ENCODE measurements around the gene SDHB. TPM values are rescaled to one million over a fixed set of nuclear protein-coding genes. Genes with fewer than 3 reads are reported as not detected.

The SDHB gene
- polyA plus RNA-seq, 3 donors, result 116 to 275 (median 241) TPM

- no peaks in the 10 kb centered on the region for H3K79me2 ChIP-seq (ENCODE audit: insufficient read depth, low read length)
- Mint-ChIP-seq H3K36me3 (peaks cover 2 to 8% of the 10 kb centered on the region in 2 donors), H3K4me1 (peaks cover 10% of the 10 kb centered on the region), H3K4me3 (no peak overlapping the region), H3K9me3 (peaks cover 0 to 9% (median 2%) of the 10 kb centered on the region in 7 donors), H3K27me3 (ENCODE audit: low read depth in 3 of 3) (peaks cover 33 to 41% (median 39%) of the 10 kb centered on the region in 3 donors), H3K27ac (peak overlapping the region in 1 of 7 donors; percentile 48)
- H3K4me2 ChIP-seq (replicated peaks; ENCODE audit: extremely low read depth, low read length, poor library complexity, severe bottlenecking), result no peak overlapping the region
- peaks cover 0 to 10% of the 10 kb centered on the region in 2 donors for H3K9me3 ChIP-seq (replicated peaks in 1 of 2; ENCODE audit: control insufficient read depth in 1 of 2, insufficient read depth in 1 of 2, low read length in 2 of 2)
- H3K4me1 ChIP-seq (ENCODE audit: control insufficient read depth in 1 of 2, insufficient read depth in 2 of 2, low read length in 2 of 2), result peaks cover 3 to 10% of the 10 kb centered on the region in 2 donors
- intact Hi-C loops (cut with micrococcal nuclease), result no loop called here
- H2AFZ ChIP-seq (ENCODE audit: insufficient read depth, low read depth, low read length, poor library complexity, severe bottlenecking), result no peak overlapping the region
- WGBS (ENCODE audit: insufficient coverage), result 94% methylated on average over 14 of the region's 16 CpGs
- peaks cover 9 to 31% of the 10 kb centered on the region in 2 donors for H3K27me3 ChIP-seq (ENCODE audit: control insufficient read depth in 2 of 2, insufficient read depth in 2 of 2, low read length in 2 of 2)
- no peak overlapping the region for H3K9ac ChIP-seq (ENCODE audit: insufficient read depth, low read length, poor library complexity, severe bottlenecking)
- no peak overlapping the region for H3K4me3 ChIP-seq (replicated peaks in 1 of 3; ENCODE audit: low read depth in 2 of 3, low read length in 3 of 3)
- no peak for TF ChIP-seq CTCF (IDR thresholded peaks at IDR 0.05)
- H3K27ac ChIP-seq (ENCODE audit: low read depth in 1 of 2, low read length in 2 of 2), result no peak overlapping the region
- no peaks in the 10 kb centered on the region for H3K36me3 ChIP-seq (replicated peaks in 1 of 2; ENCODE audit: control insufficient read depth in 1 of 2, insufficient read depth in 2 of 2, low read length in 2 of 2)
- no peaks in the 10 kb centered on the region for H4K20me1 ChIP-seq (ENCODE audit: insufficient read depth, low read length)
- DNase-seq, result no peak
These were observed 76.9 kb downstream of the SDHB start for GRCh38 chr1:16976966-16977365.

- Histone ChIP-seq H4K20me1 (ENCODE audit: insufficient read depth, low read length) (no peaks in the 10 kb centered on the region), H3K4me3 (replicated peaks in 1 of 3; ENCODE audit: low read depth in 2 of 3, low read length in 3 of 3) (no peak overlapping the region), H3K36me3 (replicated peaks in 1 of 2; ENCODE audit: control insufficient read depth in 1 of 2, insufficient read depth in 2 of 2, low read length in 2 of 2) (no peaks in the 10 kb centered on the region), H3K9ac (ENCODE audit: insufficient read depth, low read length, poor library complexity, severe bottlenecking) (no peak overlapping the region), H3K79me2 (ENCODE audit: insufficient read depth, low read length) (no peaks in the 10 kb centered on the region), H2AFZ (ENCODE audit: insufficient read depth, low read depth, low read length, poor library complexity, severe bottlenecking) (no peak overlapping the region), H3K9me3 (replicated peaks in 1 of 2; ENCODE audit: control insufficient read depth in 1 of 2, insufficient read depth in 1 of 2, low read length in 2 of 2) (peaks cover 0 to 10% of the 10 kb centered on the region in 2 donors), H3K4me1 (ENCODE audit: control insufficient read depth in 1 of 2, insufficient read depth in 2 of 2, low read length in 2 of 2) (peaks cover 3 to 10% of the 10 kb centered on the region in 2 donors), H3K27me3 (ENCODE audit: control insufficient read depth in 2 of 2, insufficient read depth in 2 of 2, low read length in 2 of 2) (peaks cover 9 to 22% of the 10 kb centered on the region in 2 donors), H3K27ac (ENCODE audit: low read depth in 1 of 2, low read length in 2 of 2) (no peak overlapping the region), H3K4me2 (replicated peaks; ENCODE audit: extremely low read depth, low read length, poor library complexity, severe bottlenecking) (no peak overlapping the region)
- 98% methylated on average over 14 of the region's 14 CpGs for WGBS (ENCODE audit: insufficient coverage)
- no peak for TF ChIP-seq CTCF (IDR thresholded peaks at IDR 0.05)
- DNase-seq, result no peak
- Mint-ChIP-seq H3K27ac (no peak overlapping the region), H3K36me3 (peaks cover 2 to 5% of the 10 kb centered on the region in 2 donors), H3K9me3 (peaks cover 0 to 3% (median under 1%) of the 10 kb centered on the region in 7 donors), H3K27me3 (ENCODE audit: low read depth in 3 of 3) (peaks cover 23 to 30% (median 30%) of the 10 kb centered on the region in 3 donors), H3K4me1 (peaks cover 8% of the 10 kb centered on the region), H3K4me3 (no peak overlapping the region)
- intact Hi-C loops (cut with micrococcal nuclease), result no loop called here
These were observed 78.0 kb downstream of the SDHB start for GRCh38 chr1:16975838-16976237.

All from CD14-positive monocyte (primary cell).